ENCODE measurements around the gene NSL1. TPM values are rescaled to one million over a fixed set of nuclear protein-coding genes. Genes with fewer than 3 reads are reported as not detected.
"Not testable (repeated sequence)": the region's sequence is repeated elsewhere in the genome, so short reads cannot be mapped to it uniquely, and the experiment has no call there.

NSL1 gene, protein sequence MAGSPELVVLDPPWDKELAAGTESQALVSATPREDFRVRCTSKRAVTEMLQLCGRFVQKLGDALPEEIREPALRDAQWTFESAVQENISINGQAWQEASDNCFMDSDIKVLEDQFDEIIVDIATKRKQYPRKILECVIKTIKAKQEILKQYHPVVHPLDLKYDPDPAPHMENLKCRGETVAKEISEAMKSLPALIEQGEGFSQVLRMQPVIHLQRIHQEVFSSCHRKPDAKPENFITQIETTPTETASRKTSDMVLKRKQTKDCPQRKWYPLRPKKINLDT
- 24.4 TPM for total RNA-seq
- polyA plus RNA-seq: 10 to 100 TPM; 66.6 to 69.1 (median 67.1) TPM

GRCh38 chr1:212791676-212792395 lies at the start of gene NSL1, which contains the start of gene TATDN3:
Gene NSL1, minus strand, starts transcription at chr1:212791777. Its CDS starts 14 bp downstream, at chr1:212791763.
Gene TATDN3, plus strand, starts transcription at chr1:212791894. Its CDS starts 28 bp downstream, at chr1:212791922.
- peak; percentile 92 for ATAC-seq (ENCODE audit: low read depth in 2 of 2)
- Mint-ChIP-seq H3K4me3 (peak within 1 kb of the TSS; percentile 95 to 98 (median 97)), H3K27ac (peak within 1 kb of the TSS; percentile 96 to 99 (median 98)), H3K4me1 (peaks cover 17 to 51% (median 40%) of the 10 kb centered on the region in 4 donors), H3K36me3 (peaks cover 14% of the 10 kb centered on the region), H3K27me3 (no peaks in the 10 kb centered on the region), H3K9me3 (peaks cover 0 to 2% (median 0%) of the 10 kb centered on the region in 7 donors)
- peaks cover under 1% of the 10 kb centered on the region for H3K36me3 ChIP-seq (ENCODE audit: control insufficient read depth, insufficient read depth, low read length)
- peak within 1 kb of the TSS; percentile 77 for H3K27ac ChIP-seq (ENCODE audit: insufficient read depth, low read length, poor library complexity, severe bottlenecking)
- H3K4me3 ChIP-seq (ENCODE audit: low read depth, low read length): peak within 1 kb of the TSS; percentile 99
- H3K4me1 ChIP-seq (ENCODE audit: control insufficient read depth, insufficient read depth, low read length, poor library complexity, severe bottlenecking): peaks cover 40% of the 10 kb centered on the region
- no peaks in the 10 kb centered on the region for H3K9me3 ChIP-seq (ENCODE audit: control insufficient read depth in 2 of 2, low read length in 2 of 2)
- peak; percentile 86 to 95 (median 92) for DNase-seq
- no peaks in the 10 kb centered on the region for H3K27me3 ChIP-seq (ENCODE audit: control insufficient read depth, insufficient read depth, low read length)

- no peak for ATAC-seq (ENCODE audit: low read depth in 2 of 2)
- no peaks in the 10 kb centered on the region for H3K27me3 Mint-ChIP-seq
- H3K36me3 Mint-ChIP-seq: no peaks in the 10 kb centered on the region
Observed at GRCh38 chr1:212838145-212838544, 46.6 kb upstream of the NSL1 start.

DNA sequence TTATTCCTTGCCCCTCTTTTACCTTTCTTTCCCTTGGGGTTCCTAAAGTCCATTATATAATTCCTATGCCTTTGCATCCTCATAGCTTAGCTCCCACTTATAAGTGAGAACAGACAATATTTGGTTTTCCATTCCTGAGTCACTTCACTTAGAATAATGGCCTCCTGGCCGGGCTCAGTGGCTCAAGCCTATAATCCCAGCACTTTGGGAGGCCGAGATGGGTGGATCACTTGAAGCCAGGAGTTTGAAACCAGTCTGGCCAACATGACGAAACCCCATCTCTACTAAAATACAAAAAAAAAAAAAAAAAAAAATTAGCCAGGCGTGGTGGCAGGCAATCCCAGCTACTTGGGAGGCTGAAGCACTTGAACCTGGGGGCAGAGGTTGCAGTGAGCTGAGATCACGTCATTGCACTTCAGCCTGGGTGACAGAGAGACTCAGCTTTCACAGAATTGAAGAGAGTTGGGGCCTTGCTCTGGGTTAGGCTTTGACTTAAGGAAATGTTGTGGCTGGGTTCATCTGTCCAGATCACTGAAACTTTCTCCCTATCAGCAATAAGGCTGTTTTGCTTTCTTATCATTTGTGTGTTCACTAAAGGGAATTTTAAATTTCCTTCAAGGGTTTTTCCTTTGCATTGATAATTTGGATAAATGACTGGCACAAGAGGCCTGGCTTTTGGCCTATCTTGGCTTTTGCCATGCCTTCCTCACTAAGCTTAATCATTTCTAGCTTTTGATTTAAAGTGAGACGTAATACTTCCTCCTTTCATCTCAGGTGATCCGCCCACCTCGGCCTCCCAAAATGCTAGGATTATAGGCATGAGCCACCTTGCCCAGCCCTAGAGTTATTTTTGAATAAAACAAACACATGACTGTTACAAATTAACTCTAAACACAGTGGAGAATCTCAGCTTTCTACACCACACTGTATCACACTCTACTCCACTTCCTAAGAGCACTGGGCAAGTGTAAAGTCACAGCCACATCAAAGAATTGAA lies 41.9 kb upstream of the NSL1 start:
- H3K36me3 ChIP-seq (ENCODE audit: control insufficient read depth, insufficient read depth, low read length); H3K27ac ChIP-seq (ENCODE audit: insufficient read depth, low read length, poor library complexity, severe bottlenecking); H3K4me3 Mint-ChIP-seq; H3K4me3 ChIP-seq (ENCODE audit: low read depth, low read length); H3K4me1 Mint-ChIP-seq; H3K9me3 Mint-ChIP-seq; ATAC-seq (ENCODE audit: low read depth in 2 of 2); H3K4me1 ChIP-seq (ENCODE audit: control insufficient read depth, insufficient read depth, low read length, poor library complexity, severe bottlenecking); H3K27me3 Mint-ChIP-seq; DNase-seq; H3K9me3 ChIP-seq (ENCODE audit: control insufficient read depth in 2 of 2, low read length in 2 of 2); H3K27me3 ChIP-seq (ENCODE audit: control insufficient read depth, insufficient read depth, low read length); H3K36me3 Mint-ChIP-seq: not testable (repeated sequence)
- peak overlapping the region; percentile 71 to 83 (median 79) for H3K27ac Mint-ChIP-seq

More at GRCh38 chr1:212838145-212838544, 46.6 kb upstream of the NSL1 start:
- H3K4me3 Mint-ChIP-seq: no peak overlapping the region
- no peak overlapping the region for H3K27ac Mint-ChIP-seq
- Histone ChIP-seq H3K27ac (ENCODE audit: insufficient read depth, low read length, poor library complexity, severe bottlenecking) (no peak overlapping the region), H3K9me3 (ENCODE audit: control insufficient read depth in 2 of 2, low read length in 2 of 2) (no peaks in the 10 kb centered on the region), H3K4me3 (ENCODE audit: low read depth, low read length) (no peak overlapping the region), H3K36me3 (ENCODE audit: control insufficient read depth, insufficient read depth, low read length) (no peaks in the 10 kb centered on the region), H3K27me3 (ENCODE audit: control insufficient read depth, insufficient read depth, low read length) (no peaks in the 10 kb centered on the region), H3K4me1 (ENCODE audit: control insufficient read depth, insufficient read depth, low read length, poor library complexity, severe bottlenecking) (no peaks in the 10 kb centered on the region)
- DNase-seq: no peak
- H3K4me1 Mint-ChIP-seq: peaks cover 0 to 7% (median 6%) of the 10 kb centered on the region in 4 donors
- peaks cover 0 to 2% (median 0%) of the 10 kb centered on the region in 7 donors for H3K9me3 Mint-ChIP-seq

GRCh38 chr1:212828395-212828794 lies 36.8 kb upstream of the NSL1 start:
- H3K27me3 ChIP-seq (ENCODE audit: control insufficient read depth, insufficient read depth, low read length): no peaks in the 10 kb centered on the region

DNA sequence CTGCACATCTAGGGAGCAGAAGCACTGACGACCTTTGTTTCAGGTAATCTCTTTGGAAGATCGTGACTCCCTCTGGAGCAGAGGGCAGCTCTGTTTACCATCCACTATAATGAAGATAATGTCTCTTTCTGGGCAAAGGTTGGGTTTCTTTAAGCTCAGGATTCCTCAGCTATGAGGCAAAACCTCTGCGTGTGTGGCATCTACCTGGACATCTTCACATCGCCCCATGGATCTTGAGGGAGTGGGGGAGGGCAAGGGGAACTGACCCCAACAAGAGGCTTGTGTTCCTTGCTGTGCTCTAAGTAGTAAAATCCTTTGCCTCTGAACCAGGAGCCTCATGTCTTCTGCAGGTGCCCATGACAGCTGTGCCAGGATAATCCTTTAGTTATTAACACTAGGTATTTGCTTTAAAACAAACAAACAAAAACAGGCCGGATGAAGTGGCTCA lies 36.3 kb upstream of the NSL1 start:
- H3K27ac ChIP-seq (ENCODE audit: insufficient read depth, low read length, poor library complexity, severe bottlenecking): no peak overlapping the region
- H3K9me3 Mint-ChIP-seq: peaks cover 0 to 25% (median 10%) of the 10 kb centered on the region in 7 donors
- DNase-seq (no peak), ATAC-seq (ENCODE audit: low read depth in 2 of 2) (no peak)
- peaks cover 0 to 4% (median 0%) of the 10 kb centered on the region in 4 donors for H3K4me1 Mint-ChIP-seq
- no peaks in the 10 kb centered on the region for H3K36me3 ChIP-seq (ENCODE audit: control insufficient read depth, insufficient read depth, low read length)
- no peak overlapping the region for H3K27ac Mint-ChIP-seq
- no peaks in the 10 kb centered on the region for H3K27me3 Mint-ChIP-seq
- H3K36me3 Mint-ChIP-seq: peaks cover 12% of the 10 kb centered on the region
- no peak overlapping the region for H3K4me3 Mint-ChIP-seq
- no peak overlapping the region for H3K4me3 ChIP-seq (ENCODE audit: low read depth, low read length)
- no peaks in the 10 kb centered on the region for H3K4me1 ChIP-seq (ENCODE audit: control insufficient read depth, insufficient read depth, low read length, poor library complexity, severe bottlenecking)
- H3K9me3 ChIP-seq (ENCODE audit: control insufficient read depth in 2 of 2, low read length in 2 of 2): peaks cover 10 to 15% of the 10 kb centered on the region in 2 experiments
- H3K27me3 ChIP-seq (ENCODE audit: control insufficient read depth, insufficient read depth, low read length): no peaks in the 10 kb centered on the region

More at GRCh38 chr1:212828395-212828794, 36.8 kb upstream of the NSL1 start:
- Histone ChIP-seq H3K4me3 (ENCODE audit: low read depth, low read length) (no peak overlapping the region), H3K9me3 (ENCODE audit: control insufficient read depth in 2 of 2, low read length in 2 of 2) (peaks cover 10 to 15% of the 10 kb centered on the region in 2 experiments), H3K27ac (ENCODE audit: insufficient read depth, low read length, poor library complexity, severe bottlenecking) (no peak overlapping the region), H3K36me3 (ENCODE audit: control insufficient read depth, insufficient read depth, low read length) (no peaks in the 10 kb centered on the region), H3K4me1 (ENCODE audit: control insufficient read depth, insufficient read depth, low read length, poor library complexity, severe bottlenecking) (no peaks in the 10 kb centered on the region)
- Mint-ChIP-seq H3K4me3 (no peak overlapping the region), H3K4me1 (peaks cover 0 to 4% (median 0%) of the 10 kb centered on the region in 4 donors), H3K9me3 (peaks cover 0 to 25% (median 10%) of the 10 kb centered on the region in 7 donors), H3K36me3 (peaks cover 12% of the 10 kb centered on the region), H3K27me3 (no peaks in the 10 kb centered on the region), H3K27ac (no peak overlapping the region)
- DNase-seq: no peak
- no peak for ATAC-seq (ENCODE audit: low read depth in 2 of 2)

- H3K9me3 ChIP-seq (ENCODE audit: control insufficient read depth in 2 of 2, low read length in 2 of 2): peaks cover 10 to 15% of the 10 kb centered on the region in 2 experiments
- no peak for DNase-seq
- no peak for ATAC-seq (ENCODE audit: low read depth in 2 of 2)
- Mint-ChIP-seq H3K4me3 (no peak overlapping the region), H3K27me3 (no peaks in the 10 kb centered on the region), H3K4me1 (peaks cover 0 to 4% (median 0%) of the 10 kb centered on the region in 4 donors), H3K9me3 (peaks cover 0 to 25% (median 10%) of the 10 kb centered on the region in 7 donors), H3K36me3 (peaks cover 12% of the 10 kb centered on the region), H3K27ac (no peak overlapping the region)
- no peaks in the 10 kb centered on the region for H3K36me3 ChIP-seq (ENCODE audit: control insufficient read depth, insufficient read depth, low read length)
- H3K4me3 ChIP-seq (ENCODE audit: low read depth, low read length): no peak overlapping the region
- H3K27me3 ChIP-seq (ENCODE audit: control insufficient read depth, insufficient read depth, low read length): no peaks in the 10 kb centered on the region
- H3K27ac ChIP-seq (ENCODE audit: insufficient read depth, low read length, poor library complexity, severe bottlenecking): no peak overlapping the region
- no peaks in the 10 kb centered on the region for H3K4me1 ChIP-seq (ENCODE audit: control insufficient read depth, insufficient read depth, low read length, poor library complexity, severe bottlenecking)
Observed at GRCh38 chr1:212827171-212827776, 35.7 kb upstream of the NSL1 start.
